GM12878 (cell line): ENCODE measurements around the gene YTHDC1. TPM values are rescaled to one million over a fixed set of nuclear protein-coding genes. Genes with fewer than 3 reads are reported as not detected.

ENCODE experiments used
- ATAC-seq: fragments of 200-7000 bp; cut with Tn5 transposase; 3 replicates; pipeline ENCODE4 v1.9.1; 2020; ENCODE audit warnings: mild to moderate bottlenecking, moderate library complexity
- BruUV-seq: library from RNA; stranded (reverse); fragments of 400-500 nt; replicated peaks from 2 replicates; lab custom pipeline; 2021; lab: Mats Ljungman, UMichigan
- CTCF ChIA-PET: fragments of 300-600 bp; sonication (Branson Sonifier 250); formaldehyde crosslinking; extraction: SDS; loops from one replicate; lab custom pipeline; 2021; ENCODE audit warnings: inconsistent platforms; lab: Yijun Ruan, JAX
- POLR2A ChIA-PET: fragments of 350-600 bp; formaldehyde crosslinking; extraction: SDS; loops from one replicate; lab custom pipeline; 2021; ENCODE audit warnings: inconsistent platforms; lab: Charles Lee
- RAD21 ChIA-PET: fragments of 300-600 bp; sonication (Branson Sonifier 250); formaldehyde crosslinking; loops from one replicate; lab custom pipeline; 2023; ENCODE audit warnings: antibody characterized with exemption; ENCODE audit not compliant: unreplicated experiment; lab: Charles Lee
- SMC1A ChIA-PET: fragments of 300-600 bp; sonication (Branson Sonifier 250); formaldehyde crosslinking; loops from one replicate; lab custom pipeline; 2023; ENCODE audit not compliant: unreplicated experiment, uncharacterized antibody; lab: Charles Lee
- DNase-seq: peaks from one replicate; pipeline ENCODE4 v3.0.0-alpha.2; 2011; ENCODE audit warnings: low read depth, low spot score
- FAIRE-seq: peaks from 3 replicates; lab custom pipeline; 2011; peaks lifted over from hg19 to GRCh38; lab: Jason Lieb, UNC
- H2AFZ ChIP-seq: 2 replicates; pipeline ENCODE4 v1.6.0; 2011; ENCODE audit warnings: low read depth, low read length, control low read depth; ENCODE audit not compliant: control insufficient read depth
- H3K27ac ChIP-seq: 2 replicates; pipeline ENCODE4 v1.5.1; 2011; ENCODE audit warnings: control low read depth; ENCODE audit not compliant: control insufficient read depth, insufficient read depth
- H3K27me3 ChIP-seq, 2 experiments: replicated peaks in 1 of 2; 2 replicates each; pipeline versions ENCODE4 v1.6.0 to v1.6.1; 2011; ENCODE audit warnings: low read length in 1 of 2; ENCODE audit not compliant: control insufficient read depth in 2 of 2, insufficient read depth in 2 of 2
- H3K36me3 ChIP-seq, 2 experiments: 2 replicates each; pipeline ENCODE4 v1.5.1; 2011; ENCODE audit warnings: low read length in 1 of 2; ENCODE audit not compliant: control insufficient read depth in 2 of 2, insufficient read depth in 2 of 2
- H3K4me1 ChIP-seq: 2 replicates; pipeline ENCODE4 v1.6.1; 2011; ENCODE audit warnings: mild to moderate bottlenecking, low read length, moderate library complexity, mixed read lengths; ENCODE audit not compliant: control insufficient read depth, insufficient read depth
- H3K4me2 ChIP-seq: 2 replicates; pipeline ENCODE4 v1.6.0; 2011; ENCODE audit warnings: control low read depth; ENCODE audit not compliant: control insufficient read depth, insufficient read depth
- H3K4me3 ChIP-seq: fragments of 200-600 bp; sonication (generic); 2 replicates; pipeline ENCODE4 v1.5.1; 2016
- H3K79me2 ChIP-seq: 2 replicates; pipeline ENCODE4 v1.6.0; 2011; ENCODE audit warnings: low read length; ENCODE audit not compliant: control insufficient read depth, insufficient read depth
- H3K9ac ChIP-seq: 2 replicates; pipeline ENCODE4 v1.8.0; 2011; ENCODE audit warnings: low read length, control low read depth, mixed read lengths; ENCODE audit not compliant: control insufficient read depth, insufficient read depth
- H3K9me3 ChIP-seq: replicated peaks from 3 replicates; pipeline ENCODE4 v1.5.1; 2011; ENCODE audit warnings: mild to moderate bottlenecking, low read length; ENCODE audit not compliant: control insufficient read depth, insufficient read depth
- H4K20me1 ChIP-seq: 2 replicates; pipeline ENCODE4 v1.6.0; 2011; ENCODE audit not compliant: control insufficient read depth, insufficient read depth
- PAX5 ChIP-seq: IDR thresholded peaks from 2 replicates; pipeline ENCODE4 v1.6.1; 2011; ENCODE audit warnings: low read depth, low read length, borderline replicate concordance
- WGBS: methylation state at CpG from one replicate; pipeline ENCODE4 v1.1.6; 2016; ENCODE audit warnings: low lambda C conversion rate; ENCODE audit not compliant: insufficient replicate concordance, insufficient coverage; ENCODE audit errors: missing lambda C conversion rate; 5-methylcytosine and 5-hydroxymethylcytosine counted together
- in situ Hi-C: fragments of 300-500 bp; cut with MboI; formaldehyde crosslinking; loops from 9 replicates; pipeline ENCODE4 v1.14.3; 2018; ENCODE audit warnings: mixed read lengths
- intact Hi-C: fragments of 100-400 bp; cut with micrococcal nuclease; formaldehyde crosslinking; loops from one replicate; pipeline ENCODE4 v1.14.2; 2022; ENCODE audit not compliant: unreplicated experiment
- polyA plus RNA-seq, 11 experiments: library from polyadenylated mRNA; depleted of rRNA in 4 of 11; unstranded in 6 of 11; stranded (reverse) in 5 of 11; fragments of >200 nt; fragmentation: Nextera tagmentation in 4 of 11; fragmentation: Illumina TruSeq in 1 of 11; extraction: Ambion mirVana in 4 of 11; extraction: Trizol in 1 of 11; gene quantifications; 1 replicate in 1 of 11; 2 replicates in 10 of 11; pipeline versions ENCODE4 v1.2.1 to v1.2.3, GENCODE V29; 2011 to 2016; ENCODE audit warnings: inconsistent platforms in 2 of 11, missing spikeins in 2 of 11, low read depth in 1 of 11
- total RNA-seq, 4 experiments: library from RNA; depleted of rRNA in 3 of 4; stranded (reverse); fragments of >200 nt in 3 of 4; fragmentation: Illumina TruSeq in 1 of 4; extraction: Trizol in 1 of 4; gene quantifications; 2 replicates each; pipeline versions ENCODE4 v1.2.1 to v1.2.3, GENCODE V29; 2013 to 2021
- TF ChIP-seq, protein P1 (sequence below): fragments of 450-650 bp; IDR thresholded peaks from 2 replicates; pipeline ENCODE4 v1.6.1; 2017; ENCODE audit warnings: mild to moderate bottlenecking, moderate library complexity
- TF ChIP-seq, protein P2 (sequence below): IDR thresholded peaks from 2 replicates; pipeline ENCODE4 v1.6.1; 2012; ENCODE audit warnings: improper control_type of control experiment, low read depth, low read length; ENCODE audit not compliant: insufficient replicate concordance
- TF ChIP-seq, protein P3 (sequence below): fragments of 450-650 bp; IDR thresholded peaks from 2 replicates; pipeline ENCODE4 v1.6.1; 2016; ENCODE audit warnings: mild to moderate bottlenecking, moderate library complexity, borderline replicate concordance
- TF ChIP-seq, protein P4 (sequence below): IDR thresholded peaks from 2 replicates; pipeline ENCODE4 v1.6.1; 2012; ENCODE audit warnings: low read depth, low read length, improper control_type of control experiment

The YTHDC1 gene
- total and polyA plus RNA-seq, 10 of the 15 experiments (the other 5 are each of a cell fraction or from before 2014, with no cell fraction given), result 18.7 to 83.2 (median 47.5) TPM

DNA sequence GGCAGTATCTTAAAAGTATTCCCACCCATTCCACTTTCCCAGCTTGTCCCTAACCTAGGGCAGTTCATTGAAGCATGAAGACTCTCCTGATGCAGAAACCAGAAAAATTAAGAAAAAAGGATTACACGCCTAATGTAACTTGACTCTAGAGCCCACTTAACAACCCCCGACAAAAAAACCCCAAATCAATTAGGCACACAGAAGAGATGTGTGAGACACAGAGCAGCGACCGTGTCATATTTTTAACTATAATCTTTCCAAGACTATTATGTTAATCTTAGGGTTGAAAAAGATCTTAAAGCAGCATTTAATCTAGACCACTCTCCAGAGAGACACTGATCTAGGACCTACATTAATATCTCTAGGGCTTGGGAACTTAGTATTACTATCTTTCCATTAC, 1.3 kb downstream of the YTHDC1 start (continued):
- TF ChIP-seq, protein P1, sequence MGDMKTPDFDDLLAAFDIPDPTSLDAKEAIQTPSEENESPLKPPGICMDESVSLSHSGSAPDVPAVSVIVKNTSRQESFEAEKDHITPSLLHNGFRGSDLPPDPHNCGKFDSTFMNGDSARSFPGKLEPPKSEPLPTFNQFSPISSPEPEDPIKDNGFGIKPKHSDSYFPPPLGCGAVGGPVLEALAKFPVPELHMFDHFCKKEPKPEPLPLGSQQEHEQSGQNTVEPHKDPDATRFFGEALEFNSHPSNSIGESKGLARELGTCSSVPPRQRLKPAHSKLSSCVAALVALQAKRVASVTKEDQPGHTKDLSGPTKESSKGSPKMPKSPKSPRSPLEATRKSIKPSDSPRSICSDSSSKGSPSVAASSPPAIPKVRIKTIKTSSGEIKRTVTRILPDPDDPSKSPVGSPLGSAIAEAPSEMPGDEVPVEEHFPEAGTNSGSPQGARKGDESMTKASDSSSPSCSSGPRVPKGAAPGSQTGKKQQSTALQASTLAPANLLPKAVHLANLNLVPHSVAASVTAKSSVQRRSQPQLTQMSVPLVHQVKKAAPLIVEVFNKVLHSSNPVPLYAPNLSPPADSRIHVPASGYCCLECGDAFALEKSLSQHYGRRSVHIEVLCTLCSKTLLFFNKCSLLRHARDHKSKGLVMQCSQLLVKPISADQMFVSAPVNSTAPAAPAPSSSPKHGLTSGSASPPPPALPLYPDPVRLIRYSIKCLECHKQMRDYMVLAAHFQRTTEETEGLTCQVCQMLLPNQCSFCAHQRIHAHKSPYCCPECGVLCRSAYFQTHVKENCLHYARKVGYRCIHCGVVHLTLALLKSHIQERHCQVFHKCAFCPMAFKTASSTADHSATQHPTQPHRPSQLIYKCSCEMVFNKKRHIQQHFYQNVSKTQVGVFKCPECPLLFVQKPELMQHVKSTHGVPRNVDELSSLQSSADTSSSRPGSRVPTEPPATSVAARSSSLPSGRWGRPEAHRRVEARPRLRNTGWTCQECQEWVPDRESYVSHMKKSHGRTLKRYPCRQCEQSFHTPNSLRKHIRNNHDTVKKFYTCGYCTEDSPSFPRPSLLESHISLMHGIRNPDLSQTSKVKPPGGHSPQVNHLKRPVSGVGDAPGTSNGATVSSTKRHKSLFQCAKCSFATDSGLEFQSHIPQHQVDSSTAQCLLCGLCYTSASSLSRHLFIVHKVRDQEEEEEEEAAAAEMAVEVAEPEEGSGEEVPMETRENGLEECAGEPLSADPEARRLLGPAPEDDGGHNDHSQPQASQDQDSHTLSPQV, result no peak
- TF ChIP-seq, all 136 proteins: peak for 0

DNA sequence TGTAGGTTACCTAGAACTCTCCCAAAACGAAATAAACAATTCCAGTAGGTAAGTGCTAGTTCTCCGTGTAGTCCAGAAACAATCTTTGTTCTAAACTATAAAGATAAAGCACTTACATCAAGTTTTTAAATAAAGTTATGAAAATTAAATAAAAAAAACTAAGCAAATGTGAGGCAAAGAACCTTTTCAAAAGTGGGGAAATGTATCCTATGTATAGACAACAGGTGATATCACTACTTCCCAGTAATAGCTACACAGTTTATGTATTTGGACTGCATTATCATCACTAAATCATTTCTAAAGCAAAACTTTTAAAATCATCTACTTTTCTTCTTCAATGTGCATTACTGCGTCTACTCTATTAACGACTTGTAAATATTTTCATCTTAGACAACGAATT, 2.0 kb downstream of the YTHDC1 start:
- Histone ChIP-seq H3K9me3 (no peaks in the 10 kb centered on the region; the same call in 2 of the 3 replicates), H3K27me3 (no peaks in the 10 kb centered on the region), H3K4me3 (peak overlapping the region; percentile 84), H3K4me2 (peak overlapping the region; percentile 74), H3K79me2 (peaks cover 70% of the 10 kb centered on the region), H3K4me1 (no peaks in the 10 kb centered on the region), H4K20me1 (peaks cover 6% of the 10 kb centered on the region), H3K27ac (no peak overlapping the region; the same call in 1 of the 2 replicates), H3K9ac (peak overlapping the region; percentile 97; the same call in 1 of the 2 replicates), H2AFZ (no peak overlapping the region), H3K36me3 (peaks cover 0 to 7% of the 10 kb centered on the region in 2 experiments; a peak in 1 of 4 replicates)
- POLR2A ChIA-PET, result interaction anchor here (1.1 kb wide), 1 partner anchor 14 kb away, joined by 4 read pairs; no protein-coding TSS in a partner anchor
- intact Hi-C loops (loop anchor here (5.0 kb wide), 2 partner anchors 646 to 709 kb away; partner anchors contain the start of gene UBA6), in situ Hi-C loops (loop anchor here (10.0 kb wide), 1 partner anchor 643 kb away; the partner anchor contains the start of gene UBA6)
- BruUV-seq, result no TSS peak
- no peak for FAIRE-seq
- ATAC-seq, result no peak
- RAD21 ChIA-PET, result interaction anchor here (1.8 kb wide), 1 partner anchor 14 kb away, joined by 4 read pairs; no protein-coding TSS in a partner anchor
- CTCF ChIA-PET, result interaction anchor here (1.3 kb wide), 1 partner anchor 75 kb away, joined by 4 read pairs; no protein-coding TSS in a partner anchor
- SMC1A ChIA-PET, result no interaction called here
- no peak for DNase-seq
- WGBS, result 16% methylated on average over 5 of the region's 5 CpGs
- TF ChIP-seq, protein P2, sequence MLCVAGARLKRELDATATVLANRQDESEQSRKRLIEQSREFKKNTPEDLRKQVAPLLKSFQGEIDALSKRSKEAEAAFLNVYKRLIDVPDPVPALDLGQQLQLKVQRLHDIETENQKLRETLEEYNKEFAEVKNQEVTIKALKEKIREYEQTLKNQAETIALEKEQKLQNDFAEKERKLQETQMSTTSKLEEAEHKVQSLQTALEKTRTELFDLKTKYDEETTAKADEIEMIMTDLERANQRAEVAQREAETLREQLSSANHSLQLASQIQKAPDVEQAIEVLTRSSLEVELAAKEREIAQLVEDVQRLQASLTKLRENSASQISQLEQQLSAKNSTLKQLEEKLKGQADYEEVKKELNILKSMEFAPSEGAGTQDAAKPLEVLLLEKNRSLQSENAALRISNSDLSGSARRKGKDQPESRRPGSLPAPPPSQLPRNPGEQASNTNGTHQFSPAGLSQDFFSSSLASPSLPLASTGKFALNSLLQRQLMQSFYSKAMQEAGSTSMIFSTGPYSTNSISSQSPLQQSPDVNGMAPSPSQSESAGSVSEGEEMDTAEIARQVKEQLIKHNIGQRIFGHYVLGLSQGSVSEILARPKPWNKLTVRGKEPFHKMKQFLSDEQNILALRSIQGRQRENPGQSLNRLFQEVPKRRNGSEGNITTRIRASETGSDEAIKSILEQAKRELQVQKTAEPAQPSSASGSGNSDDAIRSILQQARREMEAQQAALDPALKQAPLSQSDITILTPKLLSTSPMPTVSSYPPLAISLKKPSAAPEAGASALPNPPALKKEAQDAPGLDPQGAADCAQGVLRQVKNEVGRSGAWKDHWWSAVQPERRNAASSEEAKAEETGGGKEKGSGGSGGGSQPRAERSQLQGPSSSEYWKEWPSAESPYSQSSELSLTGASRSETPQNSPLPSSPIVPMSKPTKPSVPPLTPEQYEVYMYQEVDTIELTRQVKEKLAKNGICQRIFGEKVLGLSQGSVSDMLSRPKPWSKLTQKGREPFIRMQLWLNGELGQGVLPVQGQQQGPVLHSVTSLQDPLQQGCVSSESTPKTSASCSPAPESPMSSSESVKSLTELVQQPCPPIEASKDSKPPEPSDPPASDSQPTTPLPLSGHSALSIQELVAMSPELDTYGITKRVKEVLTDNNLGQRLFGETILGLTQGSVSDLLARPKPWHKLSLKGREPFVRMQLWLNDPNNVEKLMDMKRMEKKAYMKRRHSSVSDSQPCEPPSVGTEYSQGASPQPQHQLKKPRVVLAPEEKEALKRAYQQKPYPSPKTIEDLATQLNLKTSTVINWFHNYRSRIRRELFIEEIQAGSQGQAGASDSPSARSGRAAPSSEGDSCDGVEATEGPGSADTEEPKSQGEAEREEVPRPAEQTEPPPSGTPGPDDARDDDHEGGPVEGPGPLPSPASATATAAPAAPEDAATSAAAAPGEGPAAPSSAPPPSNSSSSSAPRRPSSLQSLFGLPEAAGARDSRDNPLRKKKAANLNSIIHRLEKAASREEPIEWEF, result no peak
- TF ChIP-seq, protein P3, sequence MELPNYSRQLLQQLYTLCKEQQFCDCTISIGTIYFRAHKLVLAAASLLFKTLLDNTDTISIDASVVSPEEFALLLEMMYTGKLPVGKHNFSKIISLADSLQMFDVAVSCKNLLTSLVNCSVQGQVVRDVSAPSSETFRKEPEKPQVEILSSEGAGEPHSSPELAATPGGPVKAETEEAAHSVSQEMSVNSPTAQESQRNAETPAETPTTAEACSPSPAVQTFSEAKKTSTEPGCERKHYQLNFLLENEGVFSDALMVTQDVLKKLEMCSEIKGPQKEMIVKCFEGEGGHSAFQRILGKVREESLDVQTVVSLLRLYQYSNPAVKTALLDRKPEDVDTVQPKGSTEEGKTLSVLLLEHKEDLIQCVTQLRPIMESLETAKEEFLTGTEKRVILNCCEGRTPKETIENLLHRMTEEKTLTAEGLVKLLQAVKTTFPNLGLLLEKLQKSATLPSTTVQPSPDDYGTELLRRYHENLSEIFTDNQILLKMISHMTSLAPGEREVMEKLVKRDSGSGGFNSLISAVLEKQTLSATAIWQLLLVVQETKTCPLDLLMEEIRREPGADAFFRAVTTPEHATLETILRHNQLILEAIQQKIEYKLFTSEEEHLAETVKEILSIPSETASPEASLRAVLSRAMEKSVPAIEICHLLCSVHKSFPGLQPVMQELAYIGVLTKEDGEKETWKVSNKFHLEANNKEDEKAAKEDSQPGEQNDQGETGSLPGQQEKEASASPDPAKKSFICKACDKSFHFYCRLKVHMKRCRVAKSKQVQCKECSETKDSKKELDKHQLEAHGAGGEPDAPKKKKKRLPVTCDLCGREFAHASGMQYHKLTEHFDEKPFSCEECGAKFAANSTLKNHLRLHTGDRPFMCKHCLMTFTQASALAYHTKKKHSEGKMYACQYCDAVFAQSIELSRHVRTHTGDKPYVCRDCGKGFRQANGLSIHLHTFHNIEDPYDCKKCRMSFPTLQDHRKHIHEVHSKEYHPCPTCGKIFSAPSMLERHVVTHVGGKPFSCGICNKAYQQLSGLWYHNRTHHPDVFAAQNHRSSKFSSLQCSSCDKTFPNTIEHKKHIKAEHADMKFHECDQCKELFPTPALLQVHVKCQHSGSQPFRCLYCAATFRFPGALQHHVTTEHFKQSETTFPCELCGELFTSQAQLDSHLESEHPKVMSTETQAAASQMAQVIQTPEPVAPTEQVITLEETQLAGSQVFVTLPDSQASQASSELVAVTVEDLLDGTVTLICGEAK, result peak; percentile 70
- no peak for TF ChIP-seq PAX5
- TF ChIP-seq, protein P4, sequence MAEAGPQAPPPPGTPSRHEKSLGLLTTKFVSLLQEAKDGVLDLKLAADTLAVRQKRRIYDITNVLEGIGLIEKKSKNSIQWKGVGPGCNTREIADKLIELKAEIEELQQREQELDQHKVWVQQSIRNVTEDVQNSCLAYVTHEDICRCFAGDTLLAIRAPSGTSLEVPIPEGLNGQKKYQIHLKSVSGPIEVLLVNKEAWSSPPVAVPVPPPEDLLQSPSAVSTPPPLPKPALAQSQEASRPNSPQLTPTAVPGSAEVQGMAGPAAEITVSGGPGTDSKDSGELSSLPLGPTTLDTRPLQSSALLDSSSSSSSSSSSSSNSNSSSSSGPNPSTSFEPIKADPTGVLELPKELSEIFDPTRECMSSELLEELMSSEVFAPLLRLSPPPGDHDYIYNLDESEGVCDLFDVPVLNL, result no peak
